ENCODE results near the gene MEIOB. TPM values are rescaled to one million over a fixed set of nuclear protein-coding genes. Genes with fewer than 3 reads are reported as not detected.
"Not testable (repeated sequence)": the region's sequence is repeated elsewhere in the genome, so short reads cannot be mapped to it uniquely, and the experiment has no call there.

Gene MEIOB
- total RNA-seq, 3 donors from 2014 or later, result not detected

DNA sequence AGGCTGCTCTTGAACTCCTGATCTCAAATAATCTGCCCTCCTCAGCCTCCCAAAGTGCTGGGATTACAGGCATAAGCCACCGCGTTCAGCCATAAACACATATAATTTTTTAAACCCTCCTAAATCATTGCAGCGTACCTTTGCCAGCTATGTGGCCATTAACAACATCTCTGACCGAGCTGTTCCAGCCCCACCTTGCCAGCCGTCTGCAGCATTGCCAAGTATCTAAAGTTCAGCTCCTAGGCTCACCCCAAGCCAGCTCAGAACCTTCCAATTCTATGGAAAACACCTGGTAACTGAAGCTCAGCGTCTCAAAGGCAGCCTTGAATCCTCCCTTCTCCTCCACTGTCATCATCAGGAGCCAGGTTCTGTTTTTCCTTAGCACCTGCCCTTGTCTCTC is 5.1 kb upstream of the MEIOB start:
- TF ChIP-seq CTCF (IDR thresholded peaks at IDR 0.05), result no peak
- H3K9me3 ChIP-seq, result no peaks in the 10 kb centered on the region
- no peak overlapping the region for H3K4me3 ChIP-seq
- intact Hi-C loops (cut with DNase I, micrococcal nuclease), result no loop called here
- peaks cover 6% of the 10 kb centered on the region for H3K4me1 ChIP-seq (ENCODE audit: low read depth)
- DNase-seq, result peak in 2 of 3 donors; percentile 62 to 63
- ATAC-seq, result peak; percentile 87
- H3K36me3 ChIP-seq (ENCODE audit: low read depth), result no peaks in the 10 kb centered on the region

- intact Hi-C loops (cut with DNase I, micrococcal nuclease), result no loop called here
These were observed 4.5 kb upstream of the MEIOB start for GRCh38 chr16:1876468-1876867.

GRCh38 chr16:1876066-1876465 is 4.1 kb upstream of the MEIOB start:
- intact Hi-C loops (cut with DNase I, micrococcal nuclease); ATAC-seq; H3K36me3 ChIP-seq (ENCODE audit: low read depth); H3K4me1 ChIP-seq (ENCODE audit: low read depth); H3K9me3 ChIP-seq; H3K4me3 ChIP-seq; DNase-seq: not testable (repeated sequence)

More at GRCh38 chr16:1876468-1876867, 4.5 kb upstream of the MEIOB start:
- Histone ChIP-seq H3K9me3 (no peaks in the 10 kb centered on the region), H3K4me1 (ENCODE audit: low read depth) (peaks cover 6% of the 10 kb centered on the region), H3K4me3 (no peak overlapping the region), H3K36me3 (ENCODE audit: low read depth) (no peaks in the 10 kb centered on the region)
- ATAC-seq (peak; percentile 42), DNase-seq (no peak)
- TF ChIP-seq CTCF (IDR thresholded peaks at IDR 0.05), result no peak

DNA sequence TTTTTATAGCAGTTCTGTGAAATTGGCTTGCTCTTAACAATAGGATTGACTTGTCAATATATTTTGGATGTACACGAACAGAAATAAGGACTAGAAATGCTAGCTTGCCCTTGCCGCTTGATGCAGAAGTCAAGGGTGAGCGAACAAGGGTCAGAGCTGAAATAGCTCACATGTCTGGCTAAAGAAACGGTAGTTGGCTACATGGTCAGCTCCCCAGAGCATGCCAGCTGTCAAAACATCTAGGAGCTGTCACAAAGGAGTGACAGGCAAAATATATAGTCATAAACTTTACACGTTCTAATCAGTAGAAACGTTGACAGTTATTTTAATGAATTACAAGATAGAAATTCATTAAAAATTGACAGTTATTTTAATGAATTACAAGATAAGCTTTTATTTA is 2.9 kb upstream of the MEIOB start:
- Histone ChIP-seq H3K4me1 (ENCODE audit: low read depth) (peaks cover 6% of the 10 kb centered on the region), H3K36me3 (ENCODE audit: low read depth) (no peaks in the 10 kb centered on the region), H3K9me3 (no peaks in the 10 kb centered on the region), H3K4me3 (no peak overlapping the region)
- TF ChIP-seq CTCF (IDR thresholded peaks at IDR 0.05), result no peak
- intact Hi-C loops (cut with DNase I, micrococcal nuclease), result no loop called here
- no peak for ATAC-seq
- no peak for DNase-seq

DNA sequence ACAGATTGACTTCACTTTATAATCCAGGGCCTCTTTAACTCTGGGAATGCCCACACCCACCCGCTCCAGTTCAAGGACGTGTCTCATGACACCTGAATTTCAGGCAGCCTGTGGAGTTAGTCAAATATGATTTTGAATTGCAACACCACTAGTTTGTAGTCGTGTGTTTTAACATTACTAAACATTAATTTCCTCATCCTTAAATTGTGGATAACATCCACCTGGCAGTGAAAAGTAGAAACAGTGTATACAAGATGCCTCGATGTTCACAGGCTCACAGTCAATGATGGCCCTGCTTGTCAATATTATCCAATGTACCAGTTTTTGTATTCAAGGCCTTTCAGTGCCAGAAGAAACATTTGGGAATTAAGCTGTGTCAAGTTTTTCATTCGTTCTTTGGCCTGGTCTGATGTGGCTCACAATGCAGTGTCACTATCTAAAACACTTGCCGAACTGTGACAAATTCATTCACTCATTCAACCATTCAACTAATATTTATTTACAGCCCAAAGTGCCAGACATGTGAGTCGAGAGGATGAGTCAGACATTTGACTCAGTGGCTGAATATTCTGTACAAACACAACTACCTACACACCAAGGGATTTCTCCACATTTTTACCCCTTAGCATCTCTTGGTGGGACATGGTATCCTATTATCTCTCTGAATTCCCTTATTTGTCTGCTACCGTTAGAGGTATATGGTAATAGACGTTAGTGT is 1.4 kb downstream of the MEIOB start:
- H3K4me3 ChIP-seq, result no peak overlapping the region
- intact Hi-C loops (cut with DNase I, micrococcal nuclease), result no loop called here
- no peak for ATAC-seq
- H3K9me3 ChIP-seq, result no peaks in the 10 kb centered on the region
- H3K36me3 ChIP-seq (ENCODE audit: low read depth), result no peaks in the 10 kb centered on the region
- DNase-seq, result no peak
- H3K4me1 ChIP-seq (ENCODE audit: low read depth), result peaks cover 4% of the 10 kb centered on the region
- TF ChIP-seq CTCF (IDR thresholded peaks at IDR 0.05), result no peak

DNA sequence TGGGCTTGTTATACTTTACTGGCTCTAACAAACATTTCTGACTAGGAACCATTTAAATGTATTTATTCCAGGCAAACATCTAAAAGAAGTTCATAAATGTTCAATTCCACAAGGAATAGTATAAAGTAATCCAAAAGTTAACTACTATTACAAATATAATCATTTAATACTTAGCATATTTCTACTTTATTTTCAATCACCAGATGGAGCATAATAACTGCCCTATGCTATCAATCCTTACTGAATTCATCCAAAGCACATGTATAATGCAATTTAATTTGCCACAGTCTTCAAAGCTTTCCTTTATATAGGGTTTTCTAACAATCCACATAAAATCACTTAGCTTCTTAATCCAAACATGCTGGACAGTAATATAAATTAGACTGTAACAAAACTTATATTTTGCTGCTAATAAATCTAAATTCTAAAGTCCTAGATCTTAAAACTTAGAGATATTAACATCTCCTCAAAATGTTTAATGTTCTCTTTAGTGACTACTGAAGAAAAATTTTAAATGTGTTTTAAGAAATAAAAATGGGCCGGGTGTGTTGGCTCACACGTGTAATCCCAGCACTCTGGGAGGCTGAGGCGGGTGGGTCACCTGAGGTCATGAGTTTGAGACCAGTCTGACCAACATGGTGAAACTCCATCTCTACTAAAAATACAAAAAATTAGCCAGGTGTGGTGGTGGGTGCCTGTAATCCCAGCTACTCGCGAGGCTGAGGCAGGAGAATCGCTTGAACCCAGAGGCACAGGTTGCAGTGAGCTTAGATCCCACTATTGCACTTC is 5.9 kb downstream of the MEIOB start:
- no peak for TF ChIP-seq CTCF (IDR thresholded peaks at IDR 0.05)
- Histone ChIP-seq H3K9me3 (no peaks in the 10 kb centered on the region), H3K4me1 (ENCODE audit: low read depth) (peaks cover 3% of the 10 kb centered on the region), H3K36me3 (ENCODE audit: low read depth) (no peaks in the 10 kb centered on the region), H3K4me3 (no peak overlapping the region)
- intact Hi-C loops (cut with DNase I, micrococcal nuclease), result loop anchor here in 1 of 2 donors (10.0 kb wide), 1 partner anchor 59 kb away; no protein-coding TSS in a partner anchor
- ATAC-seq, result no peak
- DNase-seq, result no peak
